Measurements from ENCODE around the gene ATP8A2.

Gene ATP8A2

DNA sequence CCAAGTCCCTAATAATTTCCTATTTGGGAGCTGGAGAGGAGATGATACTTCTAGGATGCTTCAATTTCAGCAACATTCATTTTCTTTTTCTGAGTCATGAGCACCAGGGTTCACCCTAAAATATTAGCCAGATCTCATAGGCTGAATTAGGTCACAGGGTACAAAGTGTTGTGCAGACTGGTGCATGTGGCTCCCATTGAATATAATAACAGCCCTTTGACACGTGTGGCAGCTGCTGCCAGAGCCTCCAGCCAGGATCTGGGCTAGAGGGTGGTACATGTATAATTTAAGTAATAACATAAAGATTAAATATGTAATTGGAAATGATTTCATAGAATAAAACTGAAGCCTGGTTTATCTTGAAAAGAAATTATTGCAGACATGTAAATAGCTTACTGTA is 244.9 kb downstream of the ATP8A2 start:
- no peak for DNase-seq

DNA sequence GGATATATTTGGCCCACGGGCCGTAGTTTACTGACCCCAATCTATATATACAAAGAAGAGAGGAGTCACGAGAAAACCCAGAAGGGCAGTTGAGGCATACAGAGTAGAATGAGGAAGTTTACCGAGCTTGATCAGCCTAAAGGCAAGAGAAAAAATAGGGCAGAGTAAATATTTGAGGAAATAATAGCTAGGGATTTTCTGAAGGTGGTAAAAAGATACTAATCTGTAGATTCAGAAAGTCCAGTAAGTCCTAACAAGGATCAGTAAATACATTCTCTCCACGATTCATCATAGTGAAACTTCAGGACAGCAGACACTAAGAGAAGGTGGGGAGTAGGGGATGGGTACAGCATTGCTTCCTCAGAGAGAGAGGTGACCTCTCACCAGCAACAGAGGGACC is 248.1 kb downstream of the ATP8A2 start:
- DNase-seq: no peak

DNA sequence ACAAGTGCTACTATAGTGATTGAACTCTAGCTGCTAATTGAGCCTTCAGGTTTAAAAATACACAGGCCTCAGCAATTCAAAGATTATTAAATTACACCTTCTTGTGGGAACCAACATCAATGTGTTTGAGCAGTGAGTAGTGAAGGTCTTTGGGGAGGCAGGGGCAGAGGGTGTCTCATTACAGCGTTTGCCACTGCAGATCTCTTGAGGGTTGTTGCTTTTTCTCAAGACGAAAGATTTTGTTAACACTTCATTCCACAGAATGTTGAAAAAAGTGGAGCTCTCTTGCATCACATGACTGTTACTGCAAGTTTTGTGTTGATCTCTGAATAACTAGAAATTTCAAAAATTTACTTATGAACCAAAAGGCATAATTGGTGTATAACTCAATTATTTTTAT is 253.6 kb downstream of the ATP8A2 start:
- DNase-seq: no peak

DNA sequence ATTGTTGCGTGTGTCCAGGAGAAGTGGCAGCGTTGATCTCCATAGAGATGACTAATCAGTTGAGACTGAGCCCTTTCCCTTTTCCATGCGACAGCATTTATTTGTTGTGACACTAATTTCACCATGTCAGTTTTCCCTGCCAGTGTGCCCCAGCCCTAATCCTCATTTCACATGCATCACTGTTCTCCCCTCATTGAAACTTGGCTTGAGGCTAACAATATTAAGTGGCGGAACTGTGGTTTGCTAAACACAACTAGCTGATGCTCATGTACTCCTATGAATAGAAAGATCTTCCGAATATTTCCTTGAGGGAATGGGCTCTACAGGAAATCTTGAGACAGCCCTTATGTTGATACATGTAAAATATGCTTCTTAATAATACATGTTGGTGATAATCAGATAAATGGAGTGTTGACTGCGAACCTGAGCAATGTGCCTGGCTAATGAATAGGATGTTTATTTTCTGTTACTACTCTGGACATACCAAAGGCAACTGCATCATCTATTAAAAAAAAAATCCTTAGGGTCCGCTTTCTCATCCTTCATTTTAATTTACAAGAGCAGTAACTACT is 258.6 kb downstream of the ATP8A2 start:
- DNase-seq: no peak

DNA sequence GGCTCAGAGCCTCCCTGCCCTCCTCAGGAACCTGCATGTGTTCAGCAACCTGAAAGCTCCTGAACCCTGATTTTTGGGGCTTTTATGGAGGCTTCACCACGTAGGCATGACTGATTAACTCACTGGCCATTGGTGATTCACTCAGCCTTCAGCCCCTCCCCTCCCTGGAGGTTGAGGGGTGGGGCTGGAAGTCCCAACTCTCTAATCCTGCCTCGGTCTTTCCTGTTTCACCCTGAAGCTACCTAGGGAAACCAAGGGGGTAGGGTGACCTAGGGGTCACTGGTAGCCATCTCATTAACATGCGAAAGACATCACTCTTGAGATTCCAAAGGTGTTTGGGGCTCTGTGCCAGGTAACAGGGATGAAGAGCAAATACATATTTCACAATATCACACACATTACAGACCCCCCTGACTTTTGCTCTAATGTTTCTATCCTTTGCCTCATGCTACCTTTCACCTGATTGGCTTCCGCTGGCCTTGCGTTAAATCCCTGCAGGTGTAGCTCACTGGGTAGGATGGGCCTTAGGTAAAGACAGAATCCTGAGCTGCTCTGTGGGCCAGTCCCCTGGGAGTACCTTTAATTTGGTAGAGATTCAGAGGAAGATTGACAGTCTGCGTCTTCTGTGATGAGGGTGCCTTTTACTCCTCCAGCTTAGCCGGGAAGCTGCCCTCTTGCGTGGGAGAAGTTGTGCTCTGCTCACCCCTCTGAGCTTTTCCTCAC is 260.6 kb downstream of the ATP8A2 start:
- DNase-seq: no peak

DNA sequence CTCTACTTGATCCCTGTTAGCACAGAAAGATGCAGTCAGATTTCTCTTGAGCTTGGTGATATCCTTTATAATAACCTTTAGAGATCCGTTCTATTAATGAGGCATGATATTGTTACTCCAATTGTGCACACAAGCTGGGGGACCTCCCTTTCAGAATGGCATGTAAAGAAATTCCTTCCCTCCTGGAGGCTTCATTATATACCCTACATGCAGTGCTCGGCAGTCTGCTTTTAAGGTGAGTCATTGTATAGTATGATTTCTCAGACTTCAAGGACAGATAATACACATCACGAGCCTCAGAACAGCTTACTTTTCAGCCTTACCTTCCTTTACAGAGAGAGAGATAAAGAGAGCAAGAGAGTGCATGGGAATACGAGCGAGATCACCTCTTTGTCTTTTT is 261.3 kb downstream of the ATP8A2 start:
- DNase-seq: no peak

DNA sequence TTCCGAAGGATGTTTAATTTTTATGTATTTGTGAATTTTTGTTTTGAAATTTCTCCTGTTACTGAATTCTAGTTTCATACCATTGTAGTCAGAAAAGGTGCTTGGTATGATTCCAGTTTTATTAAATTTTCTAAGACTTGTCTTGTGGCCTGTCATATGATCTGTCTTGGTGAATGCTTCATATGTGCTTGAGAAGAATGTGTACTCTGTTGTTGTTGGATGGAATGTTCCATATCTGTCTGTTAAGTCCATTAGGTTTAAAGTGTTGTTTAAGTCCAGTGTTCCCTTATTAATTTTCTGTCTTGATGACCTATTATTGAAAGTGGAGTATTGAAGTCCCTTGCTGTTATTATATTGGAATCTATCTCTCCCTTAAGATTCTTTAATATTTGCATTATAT is 273.9 kb downstream of the ATP8A2 start:
- DNase-seq: no peak

DNA sequence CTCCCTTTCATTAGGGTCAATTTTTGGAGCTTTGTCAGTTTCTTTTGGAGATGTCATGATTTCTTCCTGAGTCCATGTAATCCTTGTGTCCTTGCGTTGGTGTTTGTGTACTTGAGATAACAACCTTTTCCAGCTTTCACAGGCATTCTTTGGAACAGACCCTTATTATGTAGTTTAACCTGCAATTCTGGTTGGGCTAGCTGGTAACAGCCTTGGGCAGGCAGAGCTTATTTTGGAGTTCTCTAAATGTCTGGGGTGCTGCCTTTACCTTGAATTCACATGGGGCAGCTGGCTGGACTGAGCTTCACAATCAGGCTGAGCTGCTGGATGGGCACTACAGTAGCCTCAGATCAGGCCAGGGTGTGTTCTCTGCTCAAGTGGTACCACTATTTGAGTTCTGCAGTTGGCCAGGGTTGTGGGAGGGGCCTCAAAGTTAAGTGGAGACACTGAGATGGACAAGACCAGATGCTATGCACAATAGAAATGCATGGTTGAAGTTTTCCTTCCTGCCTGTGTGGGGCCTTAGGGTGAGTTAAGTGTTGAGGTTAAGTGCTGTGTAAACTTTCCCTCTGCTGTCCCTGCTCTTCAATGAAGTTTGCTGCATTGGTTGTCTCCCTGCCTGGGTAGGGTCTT is 277.3 kb downstream of the ATP8A2 start:
- DNase-seq: no peak

DNA sequence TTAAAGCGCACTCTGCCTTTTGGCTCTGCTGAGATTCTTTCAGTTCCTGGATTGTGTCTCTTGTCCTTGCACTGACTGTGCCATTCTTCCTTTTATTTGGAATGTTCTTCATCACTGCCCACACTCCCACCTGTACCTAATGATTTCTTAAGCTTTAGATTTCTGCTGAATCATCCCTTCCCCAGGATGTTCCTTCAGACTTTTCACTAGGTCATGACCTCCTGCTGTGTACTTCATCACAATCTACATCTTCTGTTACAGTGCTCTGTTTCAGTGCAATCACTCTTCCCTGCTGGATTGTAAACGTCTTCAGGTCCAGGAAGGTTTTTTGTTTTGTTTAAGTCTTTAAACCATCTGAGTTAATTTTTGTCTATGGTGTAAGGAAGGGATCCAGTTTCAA is 281.0 kb downstream of the ATP8A2 start:
- no peak for DNase-seq

DNA sequence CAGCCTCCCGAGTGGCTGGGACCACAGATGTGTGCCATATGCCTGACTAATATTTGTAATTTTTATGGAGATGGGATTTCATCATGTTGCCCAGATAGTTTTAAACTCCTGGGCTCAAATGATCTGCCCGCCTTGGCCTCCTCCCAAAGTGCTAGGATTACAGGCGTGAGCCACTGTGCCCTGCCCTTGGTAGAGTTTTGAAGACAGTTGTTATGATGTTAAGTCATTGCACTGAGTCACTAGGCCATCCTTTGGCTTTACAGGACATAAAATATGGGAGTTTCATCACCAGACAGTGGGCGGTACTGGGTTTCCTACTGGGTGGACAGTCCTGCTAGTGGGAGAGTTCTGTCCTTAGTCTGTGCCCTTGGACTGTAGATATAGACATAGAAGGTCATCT is 282.5 kb downstream of the ATP8A2 start:
- DNase-seq: no peak

DNA sequence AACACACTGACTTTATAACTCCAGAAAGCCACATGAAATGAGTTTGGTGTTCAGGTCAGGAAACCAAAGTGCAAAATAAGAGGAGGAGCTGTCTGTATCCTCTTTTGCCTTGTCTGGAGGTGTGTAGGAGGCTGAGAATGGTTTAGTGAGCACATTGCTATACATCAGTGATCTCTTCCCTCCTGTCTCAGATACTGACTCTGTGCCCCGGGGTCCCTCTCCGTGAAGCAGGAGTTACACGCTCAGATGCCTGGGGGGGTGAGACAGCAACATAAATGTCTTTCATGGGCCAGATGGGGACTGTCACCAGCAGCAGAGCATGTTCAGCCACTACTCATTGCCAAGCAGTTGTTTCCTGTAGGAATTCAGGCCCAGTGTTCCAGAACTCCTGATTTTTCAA is 285.4 kb downstream of the ATP8A2 start:
- no peak for DNase-seq

DNA sequence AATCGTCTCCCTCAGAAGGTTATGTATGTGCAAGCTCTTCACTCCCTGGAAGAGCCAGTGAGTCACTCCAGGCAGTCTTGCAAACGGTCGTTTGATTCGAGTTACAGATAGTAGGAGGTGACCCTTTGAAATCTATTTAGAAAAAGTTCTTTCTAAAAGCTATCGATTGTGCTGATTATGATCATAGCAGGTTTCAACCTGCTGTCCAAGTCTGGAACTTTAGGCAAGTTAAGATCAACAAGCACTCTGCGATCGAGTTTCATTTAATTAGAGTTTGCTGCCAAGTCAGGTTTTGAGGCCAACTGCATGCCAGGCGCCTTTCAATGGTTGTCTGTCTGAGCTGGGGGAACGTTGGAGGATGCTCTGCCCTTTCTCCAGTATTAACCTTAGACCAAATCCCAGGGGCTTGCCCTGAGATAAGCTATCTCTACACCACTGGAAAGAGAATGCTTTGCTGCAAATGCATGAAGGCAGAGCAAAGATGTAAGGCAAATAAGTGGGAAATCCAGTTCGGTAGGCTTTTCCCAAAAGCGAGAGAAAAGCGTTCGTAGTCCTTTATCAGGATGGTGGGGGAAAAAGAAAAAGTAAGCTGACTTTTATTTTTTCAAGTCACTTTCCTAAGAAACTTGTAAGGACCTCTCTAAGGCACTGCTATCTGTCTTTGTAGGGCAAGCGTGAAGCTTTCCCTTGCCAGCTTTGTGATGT is 287.5 kb downstream of the ATP8A2 start:
- no peak for DNase-seq

DNA sequence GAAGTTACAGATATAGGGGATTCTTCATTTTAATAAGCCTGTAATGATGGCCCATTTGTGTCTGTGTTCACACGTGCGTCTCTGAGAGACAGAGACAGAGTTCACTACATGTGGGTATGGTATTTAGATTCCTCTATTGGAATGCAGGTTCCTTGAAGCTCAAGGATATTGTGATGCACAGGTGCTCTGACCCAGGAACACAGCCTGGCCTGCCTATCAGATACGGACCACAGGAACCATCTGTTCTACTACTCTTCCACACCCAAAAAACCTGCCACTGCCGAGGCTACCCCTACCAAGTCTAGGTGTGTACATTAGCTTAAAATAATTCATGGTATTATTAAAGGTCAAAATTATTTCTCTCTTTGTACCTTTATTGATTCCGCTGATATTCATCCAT is 289.2 kb downstream of the ATP8A2 start:
- no peak for DNase-seq

DNA sequence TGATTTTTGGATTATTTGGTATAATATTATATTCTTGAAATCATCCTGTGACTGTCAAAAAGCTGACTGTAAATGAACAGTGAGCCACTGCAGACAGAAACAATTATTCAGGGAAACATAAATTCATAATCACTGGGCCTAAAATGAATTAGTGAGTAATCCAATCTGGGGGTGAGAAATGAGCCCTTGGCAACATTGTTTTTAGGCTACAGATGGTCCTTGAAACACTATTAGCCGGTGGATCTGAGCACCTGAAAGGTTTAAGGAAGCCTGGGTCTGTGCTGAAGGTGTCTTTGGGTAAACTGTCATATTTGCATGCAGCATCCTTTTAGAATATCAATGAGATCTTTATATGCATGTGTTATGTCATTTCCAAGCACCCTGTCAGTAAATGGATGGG is 290.7 kb downstream of the ATP8A2 start:
- DNase-seq: no peak

DNA sequence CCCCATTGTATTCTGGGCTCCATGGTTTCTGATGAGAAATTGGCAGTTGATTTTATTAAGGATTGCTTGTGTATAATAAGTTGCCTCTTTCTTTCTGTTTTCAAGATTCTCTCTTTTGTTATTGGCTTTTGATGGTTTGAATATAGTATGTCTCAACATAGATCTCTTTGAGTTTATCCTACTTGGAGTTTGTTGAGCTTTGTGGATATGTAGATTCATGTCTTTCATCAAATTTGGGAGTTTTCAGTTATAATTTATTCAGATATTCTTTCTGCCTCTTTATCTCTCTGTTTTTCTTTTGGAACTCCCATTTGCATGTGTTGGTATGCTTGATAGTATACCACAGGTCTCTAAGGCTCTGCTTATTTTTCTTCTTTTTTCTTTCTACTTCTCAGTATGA is 296.6 kb downstream of the ATP8A2 start:
- DNase-seq: no peak

DNA sequence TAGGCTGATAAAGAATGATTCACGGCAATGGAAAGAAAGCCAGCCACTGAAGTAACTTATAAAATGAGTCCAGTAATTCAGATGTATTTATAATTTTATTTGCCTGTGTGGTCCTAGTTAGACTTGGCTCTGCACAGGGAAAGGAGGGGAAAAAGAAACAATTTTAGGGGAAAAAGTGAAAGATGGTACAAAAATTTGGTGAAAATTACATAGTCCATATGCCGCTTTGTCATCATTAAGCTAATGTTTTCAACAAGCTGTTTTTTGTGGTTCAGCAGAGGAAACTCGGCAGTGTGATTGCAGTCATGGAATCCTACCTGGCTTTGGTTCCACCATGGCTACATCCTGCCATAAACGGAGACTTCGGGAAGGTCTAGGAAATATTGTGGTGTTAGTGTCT is 301.9 kb downstream of the ATP8A2 start:
- no peak for DNase-seq

DNA sequence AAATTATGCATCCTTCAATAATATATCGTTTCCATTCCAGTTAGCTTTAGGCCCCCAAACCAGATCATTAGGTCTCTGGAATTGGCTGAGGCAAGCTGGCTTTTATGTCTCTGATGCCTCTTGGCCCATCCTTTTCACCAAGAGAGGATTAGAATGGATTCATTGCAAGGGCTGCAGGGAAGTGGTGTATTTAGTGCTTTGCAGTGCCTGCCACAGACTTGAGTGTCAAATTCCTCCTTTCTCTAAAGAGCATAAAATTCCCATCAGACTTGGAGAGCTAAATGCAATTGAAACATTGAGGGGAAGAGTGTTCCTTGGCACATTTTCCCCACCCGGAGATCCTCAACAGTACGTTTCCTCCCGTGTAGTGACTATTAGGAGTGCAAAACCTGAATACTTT is 302.6 kb downstream of the ATP8A2 start:
- no peak for DNase-seq

DNA sequence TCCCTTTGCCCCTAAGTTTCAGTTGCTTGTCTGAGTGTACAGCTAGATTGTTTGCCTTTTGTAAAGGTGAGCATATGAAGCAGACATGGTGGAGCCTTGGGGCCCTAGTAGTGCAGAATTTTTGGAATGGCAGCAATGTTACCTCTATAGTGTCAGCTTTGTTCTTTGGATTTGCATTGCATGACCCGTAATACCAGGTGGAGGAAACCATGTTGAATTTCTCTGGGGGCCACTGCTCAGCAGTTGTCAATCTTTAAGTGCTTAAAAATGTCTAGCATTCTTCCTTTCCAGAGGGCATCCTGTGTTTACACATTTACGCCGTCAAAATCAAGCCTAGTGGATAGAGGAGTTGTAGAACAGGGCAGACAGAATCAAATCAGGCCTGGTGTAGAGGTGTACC is 303.3 kb downstream of the ATP8A2 start:
- no peak for DNase-seq

DNA sequence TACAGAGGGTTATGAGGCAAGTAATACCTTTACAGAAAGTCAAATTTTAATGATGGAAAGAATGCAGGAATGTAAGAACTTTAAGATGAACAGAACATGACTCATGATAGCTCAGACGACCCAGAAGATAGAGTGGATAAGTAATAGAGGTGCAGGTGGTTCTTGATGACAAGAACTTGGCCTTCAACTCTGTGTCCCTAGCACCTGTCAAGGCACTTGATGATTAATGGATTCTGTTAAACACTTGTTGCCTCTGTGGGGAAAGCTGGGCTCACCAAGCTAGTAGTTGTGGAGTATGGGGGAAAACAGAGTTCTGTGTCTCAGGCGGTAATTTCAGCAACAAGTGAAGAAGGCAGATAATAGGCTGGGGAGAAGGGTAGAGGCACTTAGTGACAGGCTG is 306.2 kb downstream of the ATP8A2 start:
- no peak for DNase-seq

DNA sequence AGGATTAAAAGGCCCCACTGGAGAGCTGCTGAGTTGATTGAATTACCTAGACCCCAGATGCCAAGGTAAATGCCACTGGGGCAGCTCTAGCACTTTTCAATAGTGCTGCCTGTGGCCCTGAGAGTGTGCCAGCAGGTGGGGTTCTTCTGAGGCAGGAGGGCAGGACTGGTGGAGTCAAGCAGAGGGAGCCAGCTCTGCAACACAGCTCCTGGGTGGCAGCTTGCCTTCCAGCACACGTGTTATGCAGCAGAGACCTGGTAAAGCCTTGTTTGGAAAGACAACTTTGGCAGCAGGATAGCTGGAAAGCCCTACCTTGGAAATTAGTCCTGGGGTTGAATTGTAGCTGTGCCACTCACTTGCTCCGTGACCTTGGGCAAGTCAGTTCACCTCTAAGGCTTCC is 306.6 kb downstream of the ATP8A2 start:
- DNase-seq: no peak

DNA sequence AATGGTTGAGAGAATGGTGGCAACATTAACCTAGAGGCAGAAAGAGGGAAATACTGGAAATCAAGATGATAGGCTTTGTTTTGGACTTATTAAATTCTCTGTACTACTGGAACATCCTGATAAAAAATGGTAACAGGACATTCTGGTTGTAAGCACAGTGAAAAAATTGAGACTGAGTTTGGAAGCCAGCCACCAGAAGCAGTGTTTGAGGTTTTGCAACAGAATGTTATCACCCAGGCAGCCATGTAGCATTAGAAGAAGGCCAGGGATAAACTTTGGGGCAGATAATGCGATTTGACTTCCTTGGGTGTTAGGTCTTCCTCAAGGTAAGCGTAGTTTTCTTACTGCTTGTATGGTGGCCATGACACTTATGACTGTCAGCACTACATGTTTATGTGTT is 307.4 kb downstream of the ATP8A2 start:
- DNase-seq: no peak

DNA sequence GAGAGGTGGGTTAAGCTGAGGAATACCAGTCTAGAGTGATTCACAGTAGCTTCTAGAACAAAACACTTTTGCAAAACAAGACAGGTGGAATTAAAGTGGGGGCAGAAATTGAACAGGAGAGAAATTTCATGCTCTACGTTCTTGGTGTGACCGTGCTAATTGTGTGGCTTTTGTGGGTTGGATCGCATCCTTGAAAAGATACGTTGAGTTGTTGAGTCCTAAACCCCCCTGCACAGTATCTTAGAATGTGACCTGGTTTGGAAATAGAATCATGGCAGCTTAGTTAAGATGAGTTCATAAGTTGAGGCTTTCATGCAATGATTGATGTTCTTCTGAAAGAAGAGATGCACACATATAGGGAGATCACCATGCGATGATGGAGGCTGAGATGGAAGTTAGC is 308.2 kb downstream of the ATP8A2 start:
- DNase-seq: no peak

DNA sequence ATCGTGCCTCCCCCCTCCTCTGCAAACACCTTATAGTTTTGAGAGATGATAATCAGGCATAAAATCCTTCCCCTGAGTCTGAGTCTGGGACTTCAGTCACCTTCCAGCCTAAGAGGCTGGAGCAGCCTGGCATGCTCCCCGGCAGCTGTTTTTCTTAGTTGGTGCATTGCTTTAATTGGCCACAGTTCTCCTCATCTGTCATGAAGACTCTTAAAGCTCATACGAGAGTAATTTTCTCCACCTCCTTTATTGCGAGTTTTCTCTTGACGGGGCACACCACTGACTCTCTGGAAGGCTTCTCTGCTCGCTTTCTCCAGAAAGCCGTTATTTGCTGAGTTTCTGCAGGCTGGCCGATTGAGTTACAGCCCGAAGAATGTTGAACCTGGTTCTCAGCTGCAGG is 310.5 kb downstream of the ATP8A2 start:
- DNase-seq: no peak

All from amygdala (tissue), 56 donors.